HuH-7 (cell line): Measurements from ENCODE around the gene SLC2A3.
"Not testable (repeated sequence)": the region's sequence is repeated elsewhere in the genome, so short reads cannot be mapped to it uniquely, and the experiment has no call there.

ENCODE experiments used
- DNase-seq: peaks from one replicate; pipeline ENCODE4 v3.0.0; 2011; ENCODE audit warnings: low spot score

Gene SLC2A3

GRCh38 chr12:7935590-7936581, at the start of gene SLC2A3:
SLC2A3 (minus strand) TSS chr12:7936187; CDS start chr12:7936034, 153 bp downstream.
- no peak for DNase-seq

GRCh38 chr12:7984900-7985299, 48.9 kb upstream of the SLC2A3 start:
- no peak for DNase-seq

GRCh38 chr12:7983460-7983859, 47.5 kb upstream of the SLC2A3 start:
- DNase-seq = not testable (repeated sequence)

GRCh38 chr12:7983019-7983418, 47.0 kb upstream of the SLC2A3 start:
- not testable (repeated sequence) for DNase-seq

GRCh38 chr12:7982332-7982735, 46.3 kb upstream of the SLC2A3 start:
- DNase-seq = not testable (repeated sequence)

- no peak for DNase-seq
Measured at GRCh38 chr12:7981446-7981845, 45.5 kb upstream of the SLC2A3 start.

- DNase-seq = not testable (repeated sequence)
Measured at GRCh38 chr12:7977351-7978124, 41.6 kb upstream of the SLC2A3 start.

- no peak for DNase-seq
Measured at GRCh38 chr12:7973457-7973825, 37.5 kb upstream of the SLC2A3 start.

- DNase-seq = no peak
Measured at GRCh38 chr12:7972734-7973456, 36.9 kb upstream of the SLC2A3 start.

- DNase-seq = not testable (repeated sequence)
Measured at GRCh38 chr12:7972269-7972668, 36.3 kb upstream of the SLC2A3 start.

- not testable (repeated sequence) for DNase-seq
Measured at GRCh38 chr12:7971765-7972164, 35.8 kb upstream of the SLC2A3 start.

- DNase-seq = peak; percentile 72
Measured at GRCh38 chr12:7970475-7971252, 34.7 kb upstream of the SLC2A3 start.

- no peak for DNase-seq
Measured at GRCh38 chr12:7966563-7966962, 30.6 kb upstream of the SLC2A3 start.

- not testable (repeated sequence) for DNase-seq
Measured at GRCh38 chr12:7964669-7965068, 28.7 kb upstream of the SLC2A3 start.

GRCh38 chr12:7961395-7962178, 25.6 kb upstream of the SLC2A3 start:
- DNase-seq = no peak

GRCh38 chr12:7959701-7960121, 23.7 kb upstream of the SLC2A3 start:
- no peak for DNase-seq

GRCh38 chr12:7959278-7959677, 23.3 kb upstream of the SLC2A3 start:
- DNase-seq = no peak

GRCh38 chr12:7954877-7955276, 18.9 kb upstream of the SLC2A3 start:
- not testable (repeated sequence) for DNase-seq

- not testable (repeated sequence) for DNase-seq
Measured at GRCh38 chr12:7954418-7954817, 18.4 kb upstream of the SLC2A3 start.

GRCh38 chr12:7953912-7954311, 17.9 kb upstream of the SLC2A3 start:
- not testable (repeated sequence) for DNase-seq
